HG02973 (cell line): Measurements from ENCODE around the gene PDRG1.
"Not testable (repeated sequence)": the region's sequence is repeated elsewhere in the genome, so short reads cannot be mapped to it uniquely, and the experiment has no call there.

Source experiments
- ATAC-seq: cut with Tn5 transposase; IDR thresholded peaks from one replicate; pipeline ENCODE4 v1.9.1; 2021; ENCODE audit warnings: moderate library complexity; ENCODE audit not compliant: unreplicated experiment

PDRG1 gene

GRCh38 chr20:31929631-31930030 lies 22.2 kb downstream of the PDRG1 start:
- ATAC-seq, result not testable (repeated sequence)

- no peak for ATAC-seq
These were observed 24.2 kb downstream of the PDRG1 start for GRCh38 chr20:31927627-31928159.

GRCh38 chr20:31926493-31926892 lies 25.4 kb downstream of the PDRG1 start:
- ATAC-seq, result no peak

- ATAC-seq, result no peak
These were observed 26.2 kb downstream of the PDRG1 start for GRCh38 chr20:31925631-31926030.

- no peak for ATAC-seq
These were observed 27.3 kb downstream of the PDRG1 start for GRCh38 chr20:31924561-31924960.

- ATAC-seq, result no peak
These were observed 28.2 kb downstream of the PDRG1 start for GRCh38 chr20:31923388-31924331.

- no peak for ATAC-seq
These were observed 29.3 kb downstream of the PDRG1 start for GRCh38 chr20:31922588-31922987.

GRCh38 chr20:31922181-31922580 lies 29.7 kb downstream of the PDRG1 start:
- no peak for ATAC-seq

- not testable (repeated sequence) for ATAC-seq
These were observed 30.4 kb downstream of the PDRG1 start for GRCh38 chr20:31921480-31921879.

GRCh38 chr20:31920275-31920855 lies 31.5 kb downstream of the PDRG1 start:
- ATAC-seq, result no peak

GRCh38 chr20:31919410-31920155 lies 32.3 kb downstream of the PDRG1 start:
- no peak for ATAC-seq

GRCh38 chr20:31918466-31919105 lies 33.3 kb downstream of the PDRG1 start:
- ATAC-seq, result no peak

GRCh38 chr20:31917962-31918412 lies 33.9 kb downstream of the PDRG1 start:
- ATAC-seq, result not testable (repeated sequence)

- ATAC-seq, result no peak
These were observed 35.1 kb downstream of the PDRG1 start for GRCh38 chr20:31916708-31917107.

- no peak for ATAC-seq
These were observed 36.2 kb downstream of the PDRG1 start for GRCh38 chr20:31915491-31916280.

GRCh38 chr20:31914170-31914569 lies 37.7 kb downstream of the PDRG1 start:
- ATAC-seq, result no peak

- ATAC-seq, result no peak
These were observed 38.3 kb downstream of the PDRG1 start for GRCh38 chr20:31913431-31914157.

GRCh38 chr20:31910071-31910803 lies 41.6 kb downstream of the PDRG1 start:
- no peak for ATAC-seq
